Non-pigmented ciliary epithelial cell (primary cell): ENCODE measurements around the gene LONRF3.

Experiments
- DNase-seq: peaks from one replicate; pipeline ENCODE4 v3.0.0-alpha.2; 2010; ENCODE audit warnings: low read depth

The LONRF3 gene

GRCh38 chrX:118974088-118974907 is at the start of gene LONRF3:
LONRF3 (plus strand) TSS chrX:118974618; CDS start chrX:118974781, 163 bp downstream.
- no peak for DNase-seq

GRCh38 chrX:118928151-118928550 is 46.3 kb upstream of the LONRF3 start:
- no peak for DNase-seq

- DNase-seq: no peak
Measured at GRCh38 chrX:118935352-118935751, 39.1 kb upstream of the LONRF3 start.

DNA sequence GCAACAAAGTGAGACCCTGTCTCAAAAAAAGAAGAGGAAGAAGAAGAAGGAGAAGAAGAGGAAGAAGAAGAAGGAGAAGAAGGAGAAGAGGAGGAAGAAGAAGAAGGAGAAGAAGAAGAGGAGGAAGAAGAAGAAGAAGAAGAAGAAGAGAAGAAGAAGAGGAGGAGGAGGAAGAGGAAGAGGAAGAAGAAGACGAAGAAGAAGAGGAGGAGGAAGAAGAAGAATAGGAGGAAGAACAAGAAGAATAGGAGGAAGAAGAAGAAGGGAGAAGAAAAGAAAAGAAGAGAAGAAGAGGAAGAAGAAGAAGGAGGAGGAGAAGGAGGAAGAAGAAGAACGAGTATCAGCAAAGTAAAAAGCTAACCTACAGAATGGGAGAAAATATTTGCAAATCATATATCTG is 33.3 kb upstream of the LONRF3 start:
- DNase-seq: no peak

GRCh38 chrX:118943102-118943501 is 31.3 kb upstream of the LONRF3 start:
- DNase-seq: no peak

DNA sequence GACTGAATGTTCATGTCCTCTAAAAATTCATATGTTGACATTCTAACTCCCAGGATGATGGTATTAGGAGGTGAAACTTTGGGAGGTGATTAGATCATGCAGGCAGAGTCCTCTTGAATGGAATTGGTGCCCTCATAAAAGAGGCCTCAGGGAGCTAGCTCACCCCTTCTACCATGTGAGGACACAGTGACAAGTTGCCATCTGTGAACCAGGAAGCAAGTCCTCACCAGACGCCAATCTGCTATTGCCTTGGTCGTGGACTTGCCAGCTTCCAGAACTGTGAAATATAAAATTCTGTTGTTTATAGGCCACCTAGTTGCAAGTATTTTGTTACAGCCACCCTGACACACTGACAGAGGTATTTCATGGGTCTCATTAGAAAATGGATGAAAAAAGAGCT is 28.5 kb upstream of the LONRF3 start:
- no peak for DNase-seq

GRCh38 chrX:118948270-118948669 is 26.1 kb upstream of the LONRF3 start:
- DNase-seq: no peak

- no peak for DNase-seq
Measured at GRCh38 chrX:118961866-118962560, 12.4 kb upstream of the LONRF3 start.

- DNase-seq: no peak
Measured at GRCh38 chrX:118963159-118963558, 11.3 kb upstream of the LONRF3 start.

DNA sequence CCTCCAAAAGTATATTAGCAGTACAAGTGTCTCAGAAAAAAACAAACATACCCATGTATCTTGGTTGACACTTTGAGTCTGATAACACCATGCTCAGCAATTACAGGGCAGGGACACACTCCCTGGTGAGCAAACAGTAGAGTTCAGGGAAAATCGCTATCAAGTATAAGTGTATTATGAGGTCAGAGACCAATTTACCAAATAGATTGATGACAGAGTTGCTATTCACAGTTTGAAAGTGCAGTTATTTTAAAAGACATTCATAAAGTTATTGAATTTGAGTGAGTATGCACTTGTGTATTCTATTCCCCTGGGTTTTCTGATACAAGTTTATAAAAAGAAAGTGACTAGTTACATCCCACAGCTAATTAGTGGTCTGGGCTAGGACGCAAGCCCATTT is 10.2 kb upstream of the LONRF3 start:
- DNase-seq: no peak

DNA sequence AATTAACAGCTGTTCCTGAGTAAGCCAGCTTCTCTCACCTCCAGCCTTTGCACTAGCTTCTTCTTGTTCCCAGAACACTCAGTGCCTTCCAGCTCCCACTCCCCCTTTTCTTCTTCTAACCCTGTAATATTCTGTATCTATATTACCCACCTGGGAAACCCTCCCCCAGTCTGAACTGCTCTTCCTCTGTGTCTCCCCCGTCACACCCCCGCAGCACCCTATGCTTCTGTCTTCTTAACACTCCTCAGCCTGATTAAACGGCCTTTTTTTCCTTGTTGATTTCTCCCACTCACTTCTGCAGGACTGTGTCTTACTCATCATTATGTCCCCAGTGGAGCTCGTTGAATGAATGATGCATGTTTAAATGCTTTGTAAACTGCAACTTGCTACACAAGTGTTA is 9.0 kb upstream of the LONRF3 start:
- no peak for DNase-seq

DNA sequence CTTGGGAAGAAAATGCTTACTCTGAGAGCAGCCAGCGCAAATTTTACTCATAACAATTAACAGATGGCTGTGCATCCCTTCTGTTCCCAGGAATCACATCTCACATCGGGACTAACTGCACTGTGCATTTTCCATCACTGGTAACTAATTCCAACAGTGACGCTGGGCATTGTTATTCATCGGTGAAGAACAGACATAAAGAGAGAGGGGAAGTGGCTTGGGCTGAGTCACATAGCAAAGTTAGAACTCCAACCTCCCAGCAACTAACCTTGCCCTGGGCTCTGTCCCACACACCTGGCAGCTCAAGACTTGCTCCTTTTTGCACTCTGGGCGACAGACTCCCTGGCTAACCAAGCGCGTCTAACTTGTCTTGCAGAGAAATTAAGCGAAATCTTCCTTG is 6.4 kb upstream of the LONRF3 start:
- DNase-seq: no peak

GRCh38 chrX:118971552-118971951 is 2.9 kb upstream of the LONRF3 start:
- DNase-seq: no peak

DNA sequence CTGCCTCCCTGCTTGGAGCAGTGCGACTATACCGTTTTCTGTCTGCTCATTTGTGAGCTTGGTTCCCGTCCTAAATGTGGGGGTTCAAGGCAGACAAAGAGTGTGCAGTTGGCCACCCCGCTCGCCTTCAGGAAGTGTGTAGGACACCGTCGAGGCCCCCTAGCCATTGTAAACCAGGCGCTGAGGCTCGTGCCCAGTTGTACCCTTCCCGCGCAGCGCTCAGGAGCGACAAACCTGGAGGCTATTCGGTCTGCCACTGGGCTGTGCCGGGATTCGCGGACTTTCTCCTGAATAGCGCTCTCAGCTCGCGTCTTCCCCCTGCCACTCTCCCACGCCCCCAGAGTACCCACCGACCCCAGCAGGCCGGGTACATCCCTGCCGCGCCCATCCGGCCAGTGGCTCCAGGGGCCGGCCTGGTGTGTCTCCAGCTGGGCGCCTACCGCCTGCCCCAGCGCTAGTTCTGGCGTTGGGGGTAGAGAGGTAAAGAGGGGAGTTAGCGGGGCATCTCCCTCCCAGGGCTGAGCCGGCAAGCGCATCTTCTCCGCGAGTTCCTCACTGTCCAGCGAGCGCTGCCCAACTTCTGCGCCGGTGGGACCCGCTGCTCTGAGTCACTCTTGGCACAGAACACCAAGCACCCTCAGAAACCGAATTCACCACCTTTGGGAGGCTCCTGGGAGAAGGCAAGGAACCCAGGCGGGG is 880 bp upstream of the LONRF3 start:
- no peak for DNase-seq

GRCh38 chrX:118974908-118975671 is 672 bp downstream of the LONRF3 start:
- DNase-seq: no peak

GRCh38 chrX:118975831-118976598 is 1.6 kb downstream of the LONRF3 start:
- DNase-seq: no peak

- no peak for DNase-seq
Measured at GRCh38 chrX:118976599-118977340, 2.4 kb downstream of the LONRF3 start.

DNA sequence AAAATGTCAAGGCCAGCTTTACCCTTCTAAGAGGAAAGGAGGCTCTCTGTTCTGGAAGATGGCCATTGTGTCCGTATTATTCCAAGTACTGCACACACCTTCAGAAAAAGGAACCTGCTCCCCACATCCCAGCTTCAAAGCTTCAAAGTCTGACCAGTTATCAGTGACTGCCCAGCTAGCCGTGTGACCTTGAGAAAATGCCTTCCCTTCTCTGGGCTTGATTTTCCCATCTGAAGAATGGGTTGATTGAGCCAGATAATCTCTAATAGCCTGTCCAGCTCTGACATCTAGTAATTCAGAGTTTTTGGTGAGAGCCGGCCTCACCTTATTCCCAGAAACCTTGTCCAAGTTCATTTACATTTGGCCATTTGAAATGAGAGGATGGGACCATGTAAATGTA is 3.0 kb downstream of the LONRF3 start:
- DNase-seq: no peak

DNA sequence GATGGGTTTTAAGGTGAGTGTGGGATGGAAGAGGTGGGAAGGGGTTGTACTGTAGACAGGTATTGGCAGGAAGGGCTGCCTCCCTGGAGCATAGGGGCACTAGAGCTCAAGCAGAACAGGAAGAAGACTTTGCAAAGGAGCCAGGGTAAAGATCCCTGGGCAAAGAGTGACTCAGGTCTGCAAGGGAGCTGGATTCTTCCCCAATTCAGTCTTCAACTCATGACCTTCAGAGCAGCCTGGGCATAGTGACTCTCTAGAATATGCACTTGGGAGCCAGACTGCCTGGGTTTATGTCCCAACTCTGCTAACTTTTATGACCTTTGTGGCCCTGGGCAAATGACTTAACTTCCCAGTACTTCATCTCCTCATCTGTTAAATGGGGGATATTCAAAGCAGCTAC is 4.0 kb downstream of the LONRF3 start:
- no peak for DNase-seq

- no peak for DNase-seq
Measured at GRCh38 chrX:118980761-118981160, 6.3 kb downstream of the LONRF3 start.

DNA sequence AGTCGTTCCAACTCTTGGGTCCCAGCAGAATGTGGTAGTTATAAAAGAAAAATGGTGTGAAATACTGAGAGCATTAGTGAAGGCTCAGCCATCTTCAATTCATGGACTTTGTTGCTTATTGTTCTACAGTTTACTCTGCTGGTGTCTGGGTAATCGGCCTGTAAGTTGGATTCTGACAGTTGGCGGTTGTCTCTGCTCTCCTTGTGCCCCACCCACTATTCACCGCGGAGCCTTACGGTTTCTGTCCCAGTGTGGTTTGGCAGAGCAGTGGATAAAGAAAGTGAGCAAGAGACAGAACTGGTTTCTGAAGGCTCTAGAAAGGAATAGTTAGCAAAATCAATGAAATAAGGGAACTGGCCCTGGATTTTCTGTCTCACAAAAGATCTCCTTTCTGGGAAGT is 9.1 kb downstream of the LONRF3 start:
- no peak for DNase-seq
